Colonic mucosa (tissue), 4 donors: ENCODE measurements around the gene PHACTR1. TPM values are rescaled to one million over a fixed set of nuclear protein-coding genes. Genes with fewer than 3 reads are reported as not detected.

ENCODE experiments used
- DNase-seq: peaks from one replicate; pipeline ENCODE4 v3.0.0-alpha.2; 2020
- H3K27ac ChIP-seq: fragments of 200-600 bp; one replicate; pipeline ENCODE4 v1.8.0; 2021
- H3K27me3 ChIP-seq: fragments of 200-600 bp; one replicate; pipeline ENCODE4 v1.8.0; 2021
- H3K36me3 ChIP-seq: fragments of 200-600 bp; one replicate; pipeline ENCODE4 v1.8.0; 2021
- H3K4me1 ChIP-seq: fragments of 200-600 bp; one replicate; pipeline ENCODE4 v1.8.0; 2021; ENCODE audit warnings: mild to moderate bottlenecking
- H3K4me3 ChIP-seq: fragments of 200-600 bp; one replicate; pipeline ENCODE4 v1.8.0; 2021
- H3K9ac ChIP-seq, 2 donors: one replicate each; pipeline ENCODE4 v1.7.0; 2013; ENCODE audit warnings: control low read depth in 2 of 2, low read depth in 2 of 2, low read length in 2 of 2
- H3K9me3 ChIP-seq: fragments of 200-600 bp; one replicate; pipeline ENCODE4 v1.8.0; 2021
- CTCF ChIP-seq: fragments of 200-600 bp; IDR thresholded peaks from one replicate; pipeline ENCODE4 v1.8.0; 2022; ENCODE audit warnings: antibody characterized with exemption, mild to moderate bottlenecking
- intact Hi-C: fragments of 100-400 bp; cut with DNase I; formaldehyde crosslinking; loops from one replicate; pipeline ENCODE4 v1.14.1; 2022
- total RNA-seq, 2 donors: library from RNA; stranded (reverse); fragmentation: NEBNext Ultra II Directional in 1 of 2; extraction: Animal tissue kit (Norgen Biotek cat#: 25700) in 1 of 2; gene quantifications; one replicate each; pipeline ENCODE4 v1.2.1, GENCODE V29; 2021
- donor health status: healthy.
- donor health status: DM: no; HTN: no; CAD: no.
- donor health status: DM: no; HTN: no; CAD: no.

Gene PHACTR1
- total RNA-seq, 2 donors from 2014 or later = 1.7 to 2.2 TPM

GRCh38 chr6:12815884-12816600 is 99.5 kb downstream of the PHACTR1 start:
- Histone ChIP-seq H3K27ac (no peak overlapping the region), H3K36me3 (no peaks in the 10 kb centered on the region), H3K27me3 (no peaks in the 10 kb centered on the region), H3K4me3 (no peak overlapping the region), H3K4me1 (no peaks in the 10 kb centered on the region), H3K9me3 (no peaks in the 10 kb centered on the region), H3K9ac (no peak overlapping the region)
- no peak for DNase-seq
- intact Hi-C loops = no loop called here
- TF ChIP-seq CTCF = no peak

GRCh38 chr6:12818324-12818723 is 101.8 kb downstream of the PHACTR1 start:
- Histone ChIP-seq H3K4me1 (no peaks in the 10 kb centered on the region), H3K27ac (no peak overlapping the region), H3K9me3 (no peaks in the 10 kb centered on the region), H3K4me3 (no peak overlapping the region), H3K36me3 (no peaks in the 10 kb centered on the region), H3K9ac (no peak overlapping the region), H3K27me3 (no peaks in the 10 kb centered on the region)
- no peak for TF ChIP-seq CTCF
- intact Hi-C loops = no loop called here
- DNase-seq = no peak

- no peaks in the 10 kb centered on the region for H3K27me3 ChIP-seq
- H3K9me3 ChIP-seq = no peaks in the 10 kb centered on the region
- H3K4me1 ChIP-seq = no peaks in the 10 kb centered on the region
- intact Hi-C loops = no loop called here
- no peak overlapping the region for H3K4me3 ChIP-seq
- TF ChIP-seq CTCF = no peak
- H3K36me3 ChIP-seq = no peaks in the 10 kb centered on the region
- no peak for DNase-seq
- H3K27ac ChIP-seq = no peak overlapping the region
- H3K9ac ChIP-seq = no peak overlapping the region
These were observed 107.3 kb downstream of the PHACTR1 start for GRCh38 chr6:12823847-12824246.

- Histone ChIP-seq H3K27me3 (no peaks in the 10 kb centered on the region), H3K9me3 (no peaks in the 10 kb centered on the region), H3K9ac (no peak overlapping the region), H3K36me3 (no peaks in the 10 kb centered on the region), H3K4me1 (no peaks in the 10 kb centered on the region), H3K4me3 (no peak overlapping the region), H3K27ac (no peak overlapping the region)
- no peak for TF ChIP-seq CTCF
- no peak for DNase-seq
- intact Hi-C loops = no loop called here
These were observed 110.0 kb downstream of the PHACTR1 start for GRCh38 chr6:12826584-12826983.

GRCh38 chr6:12827921-12828320 is 111.4 kb downstream of the PHACTR1 start:
- Histone ChIP-seq H3K4me3 (no peak overlapping the region), H3K27me3 (no peaks in the 10 kb centered on the region), H3K4me1 (no peaks in the 10 kb centered on the region), H3K36me3 (no peaks in the 10 kb centered on the region), H3K9ac (no peak overlapping the region), H3K9me3 (no peaks in the 10 kb centered on the region), H3K27ac (no peak overlapping the region)
- no peak for DNase-seq
- intact Hi-C loops = no loop called here
- TF ChIP-seq CTCF = no peak
